NCI-H446 treated with DMSO at 0.1 percent for 48 hours (cell line): ENCODE results near the gene ZNF730.
"Not testable (repeated sequence)": the region's sequence is repeated elsewhere in the genome, so short reads cannot be mapped to it uniquely, and the experiment has no call there.

Experiments
- DNase-seq: peaks from one replicate; lab custom pipeline; 2025; lab: John Stamatoyannopoulos, UW

ZNF730 gene

DNA sequence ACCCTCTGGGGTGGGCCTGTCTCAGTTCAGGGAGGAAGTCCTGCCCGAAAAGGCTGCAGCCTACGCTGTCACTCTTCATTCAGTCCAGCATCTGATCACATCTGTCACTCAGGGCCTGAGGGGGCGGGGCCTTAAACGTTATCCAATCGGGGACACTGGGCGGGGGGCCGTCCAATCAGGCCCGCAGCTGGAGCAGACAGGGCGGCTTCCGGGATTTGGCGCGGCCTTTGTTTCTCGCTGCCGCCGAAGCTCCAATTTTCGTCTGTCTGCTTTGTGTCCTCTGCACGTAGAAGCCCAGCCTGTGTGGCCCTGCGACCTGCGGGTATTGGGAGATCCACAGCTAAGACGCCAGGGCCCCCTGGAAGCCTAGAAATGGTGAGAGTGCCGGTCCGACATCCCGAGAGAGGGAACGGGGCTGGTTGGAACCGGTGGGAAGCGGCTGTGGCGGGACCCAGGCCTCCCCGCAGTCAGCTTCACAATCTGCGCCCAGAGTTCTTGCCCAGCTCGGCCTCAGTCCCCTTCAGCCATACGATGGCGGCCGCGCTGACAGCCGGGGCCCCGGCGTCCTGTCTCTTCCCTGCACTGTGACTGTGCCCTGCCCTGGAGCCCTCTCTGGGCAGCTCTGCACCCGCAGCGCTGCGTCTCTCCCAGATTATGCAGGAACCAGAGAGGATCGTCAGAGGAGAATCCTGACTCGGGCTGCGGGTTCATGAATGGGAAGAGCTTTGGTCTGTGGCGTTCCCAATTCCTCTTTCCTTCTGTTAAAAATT, at the start of gene ZNF730:
ZNF730 (plus strand) TSS at position 224 of the 770 bp plus-strand sequence; CDS start at position 373, 149 bp downstream.
- no peak for DNase-seq

DNA sequence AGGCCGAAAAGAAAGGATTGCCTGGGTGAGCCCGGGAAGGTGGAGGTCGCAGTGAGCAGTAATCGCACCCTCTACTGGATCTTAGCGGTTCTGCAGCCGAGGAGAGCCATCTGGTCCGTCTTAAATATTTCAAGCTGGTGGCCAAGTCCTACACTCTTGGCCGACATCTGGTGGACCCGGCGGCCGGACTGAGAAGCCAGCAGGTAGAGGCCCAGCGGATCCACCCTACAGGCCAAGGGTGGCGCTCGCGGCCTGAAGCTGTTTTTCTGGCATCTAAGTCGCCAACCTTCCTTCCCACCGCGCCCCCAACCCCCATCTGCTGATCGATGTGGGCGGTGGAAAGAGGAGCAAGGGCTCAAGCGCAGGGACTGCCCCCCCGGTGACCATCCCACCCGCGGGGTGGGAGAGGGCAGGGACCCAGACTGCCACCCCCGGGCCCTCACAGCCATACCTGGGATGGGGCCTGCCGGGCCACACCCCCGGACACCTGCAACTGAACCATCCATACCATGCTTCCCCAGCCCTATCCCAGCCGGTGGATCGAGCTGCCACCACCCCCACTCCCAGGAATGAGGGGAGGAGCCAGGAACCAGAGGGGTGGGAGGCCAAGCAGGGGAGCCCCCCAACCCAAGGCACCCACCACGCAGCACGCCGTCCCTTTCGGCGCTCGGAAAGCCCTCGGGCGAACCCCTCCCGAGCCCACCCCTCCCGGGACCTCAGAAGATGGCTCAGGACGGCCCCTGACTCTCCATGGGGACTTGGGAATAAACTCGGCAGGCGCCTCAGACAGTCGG, 46.3 kb upstream of the ZNF730 start:
- no peak for DNase-seq

- no peak for DNase-seq
Measured at GRCh38 chr19:23071147-23071511, 45.7 kb upstream of the ZNF730 start.

GRCh38 chr19:23075031-23075733, 41.6 kb upstream of the ZNF730 start:
- no peak for DNase-seq

DNA sequence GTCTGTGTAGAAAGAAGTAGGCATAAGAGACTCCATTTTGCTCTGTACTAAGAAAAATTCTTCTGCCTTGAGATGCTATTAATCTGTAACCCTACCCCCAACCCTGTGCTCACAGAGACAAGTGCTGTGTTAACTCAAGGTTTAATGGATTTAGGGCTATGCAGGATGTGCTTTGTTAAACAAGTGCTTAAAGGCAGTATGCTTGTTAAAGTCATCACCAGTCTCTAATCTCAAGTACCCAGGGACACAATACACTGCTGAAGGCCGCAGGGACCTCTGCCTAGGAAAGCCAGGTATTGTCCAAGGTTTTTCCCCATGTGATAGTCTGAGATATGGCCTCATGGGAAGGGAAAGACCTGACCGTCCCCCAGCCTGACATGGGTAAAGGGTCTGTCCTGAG, 39.0 kb upstream of the ZNF730 start:
- not testable (repeated sequence) for DNase-seq

DNA sequence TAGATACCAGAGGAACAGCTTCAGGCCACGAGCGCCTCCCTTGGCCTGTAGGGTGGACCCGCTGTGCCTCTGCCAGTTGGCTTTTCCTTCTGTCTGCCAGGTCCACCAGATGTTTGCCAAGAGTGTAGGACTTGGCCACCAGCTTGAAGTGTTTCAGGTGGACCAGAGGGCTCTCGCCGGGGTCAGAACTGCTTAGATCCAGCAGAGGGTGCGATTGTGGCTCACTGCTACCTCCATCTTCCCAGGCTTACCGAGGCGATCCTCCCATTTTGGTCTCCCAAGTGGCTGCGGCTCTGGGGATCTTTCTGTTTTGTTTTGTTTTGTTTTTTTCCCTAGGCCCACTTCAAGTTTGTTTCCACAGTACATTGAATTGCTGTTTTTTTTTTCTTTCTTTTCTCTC, 23.0 kb upstream of the ZNF730 start:
- no peak for DNase-seq

DNA sequence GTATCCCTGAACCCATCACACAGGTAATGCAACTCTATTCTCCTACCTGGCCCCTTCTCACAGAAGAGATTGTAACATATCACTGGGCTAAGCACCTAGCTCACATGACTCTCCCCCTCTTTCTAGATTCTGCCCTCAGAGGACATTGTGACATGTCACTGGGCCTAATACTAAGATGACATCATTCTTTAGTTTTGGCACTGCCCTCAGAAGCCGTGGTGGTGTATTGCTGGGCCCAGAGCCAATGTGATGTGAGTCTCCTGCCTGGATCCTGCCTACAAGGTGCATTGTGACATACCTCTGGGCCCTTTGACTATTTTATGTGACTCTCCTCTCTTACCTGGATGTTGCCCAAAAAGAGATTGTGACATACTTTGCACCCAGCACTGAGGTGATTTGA, 21.4 kb upstream of the ZNF730 start:
- DNase-seq, result no peak

GRCh38 chr19:23098286-23098685, 18.5 kb upstream of the ZNF730 start:
- no peak for DNase-seq

DNA sequence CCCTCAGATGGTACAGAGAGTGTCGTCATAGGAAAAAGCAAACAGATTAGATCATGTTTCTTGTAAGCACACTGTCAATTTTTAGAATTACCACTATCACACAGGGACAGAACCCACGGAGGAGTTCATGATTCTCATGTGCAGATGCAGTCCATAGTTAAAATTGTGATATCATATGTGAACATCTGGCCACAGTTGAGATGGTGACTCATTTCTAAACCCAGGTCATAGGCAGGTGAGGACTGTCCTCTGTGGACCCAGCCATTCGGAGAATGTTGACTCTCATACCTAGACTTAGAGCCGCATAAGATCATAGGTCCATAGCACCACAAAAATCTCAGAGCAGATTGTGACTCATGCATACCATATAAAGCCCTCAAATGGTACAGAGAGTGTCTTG, 17.8 kb upstream of the ZNF730 start:
- DNase-seq, result no peak

GRCh38 chr19:23099966-23100365, 16.9 kb upstream of the ZNF730 start:
- DNase-seq, result no peak

DNA sequence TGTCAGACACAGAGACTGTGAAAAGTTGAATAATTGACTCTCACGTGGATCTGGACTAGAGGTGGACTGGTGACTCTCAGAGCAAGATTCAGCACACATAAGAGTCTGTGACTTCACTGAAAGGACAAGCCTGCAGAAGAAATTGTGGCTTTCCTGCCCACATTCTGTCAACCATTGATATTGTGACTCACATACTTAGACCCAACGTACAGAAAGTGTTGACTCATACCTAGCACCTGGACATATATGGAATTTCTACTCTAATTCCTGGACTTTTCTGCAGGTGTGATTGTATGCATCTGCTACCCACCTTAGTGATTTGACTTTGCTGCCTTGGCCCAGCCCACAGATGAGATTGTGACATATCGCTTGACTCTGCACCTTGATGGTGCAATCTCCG, 15.6 kb upstream of the ZNF730 start:
- DNase-seq, result no peak

GRCh38 chr19:23118400-23118799, 1.6 kb downstream of the ZNF730 start:
- DNase-seq, result no peak

- DNase-seq, result not testable (repeated sequence)
Measured at GRCh38 chr19:23134211-23134610, 17.4 kb downstream of the ZNF730 start.

GRCh38 chr19:23145617-23146415, 29.0 kb downstream of the ZNF730 start:
- DNase-seq, result no peak

GRCh38 chr19:23160766-23161165, 43.9 kb downstream of the ZNF730 start:
- DNase-seq, result no peak

- DNase-seq, result not testable (repeated sequence)
Measured at GRCh38 chr19:23168286-23168685, 51.5 kb downstream of the ZNF730 start.

- DNase-seq, result no peak
Measured at GRCh38 chr19:23183251-23183650, 66.4 kb downstream of the ZNF730 start.

- DNase-seq, result no peak
Measured at GRCh38 chr19:23190341-23190740, 73.5 kb downstream of the ZNF730 start.
